Neural progenitor cell (in vitro differentiated cells): ENCODE results near the gene RNF31.

Source experiments
- EZH2 ChIP-seq: fragments of 200-600 bp; sonication (generic); IDR thresholded peaks from 2 replicates; pipeline ENCODE4 v1.6.1; 2017; ENCODE audit warnings: antibody characterized with exemption, mild to moderate bottlenecking, moderate library complexity
- TF ChIP-seq, protein P1 (sequence below): fragments of 200-600 bp; sonication (generic); IDR thresholded peaks from 2 replicates; pipeline ENCODE4 v1.5.1; 2017; ENCODE audit warnings: antibody characterized with exemption, mild to moderate bottlenecking

DNA sequence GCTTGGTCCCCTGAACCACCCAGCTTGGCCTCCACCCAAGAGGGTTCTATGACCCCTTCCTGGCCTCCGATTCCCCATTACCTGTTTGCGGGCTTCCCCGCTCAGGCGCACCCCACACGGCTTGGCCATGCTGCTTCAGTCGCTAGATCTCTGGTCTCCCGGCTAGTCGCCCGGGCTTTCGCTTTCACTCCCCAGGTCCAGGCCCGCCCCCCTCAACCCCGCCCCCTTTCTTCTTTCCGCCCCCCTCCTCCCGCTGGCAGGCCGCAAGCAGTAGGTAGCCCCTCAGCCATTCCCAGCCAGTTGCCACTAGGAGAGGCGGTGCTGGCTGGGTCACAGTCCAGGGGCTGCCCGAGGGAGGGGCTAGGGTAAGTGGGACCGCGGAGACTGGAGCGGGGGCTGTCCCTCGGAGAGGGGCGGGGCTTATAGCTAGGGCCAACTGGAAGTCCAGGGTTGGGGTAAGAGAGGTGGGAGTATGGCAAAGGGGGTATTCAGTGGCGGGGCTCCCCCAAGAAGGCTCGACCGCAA lies 783 bp upstream of the RNF31 start, which contains the start of gene PSME2:
- TF ChIP-seq, protein P1, sequence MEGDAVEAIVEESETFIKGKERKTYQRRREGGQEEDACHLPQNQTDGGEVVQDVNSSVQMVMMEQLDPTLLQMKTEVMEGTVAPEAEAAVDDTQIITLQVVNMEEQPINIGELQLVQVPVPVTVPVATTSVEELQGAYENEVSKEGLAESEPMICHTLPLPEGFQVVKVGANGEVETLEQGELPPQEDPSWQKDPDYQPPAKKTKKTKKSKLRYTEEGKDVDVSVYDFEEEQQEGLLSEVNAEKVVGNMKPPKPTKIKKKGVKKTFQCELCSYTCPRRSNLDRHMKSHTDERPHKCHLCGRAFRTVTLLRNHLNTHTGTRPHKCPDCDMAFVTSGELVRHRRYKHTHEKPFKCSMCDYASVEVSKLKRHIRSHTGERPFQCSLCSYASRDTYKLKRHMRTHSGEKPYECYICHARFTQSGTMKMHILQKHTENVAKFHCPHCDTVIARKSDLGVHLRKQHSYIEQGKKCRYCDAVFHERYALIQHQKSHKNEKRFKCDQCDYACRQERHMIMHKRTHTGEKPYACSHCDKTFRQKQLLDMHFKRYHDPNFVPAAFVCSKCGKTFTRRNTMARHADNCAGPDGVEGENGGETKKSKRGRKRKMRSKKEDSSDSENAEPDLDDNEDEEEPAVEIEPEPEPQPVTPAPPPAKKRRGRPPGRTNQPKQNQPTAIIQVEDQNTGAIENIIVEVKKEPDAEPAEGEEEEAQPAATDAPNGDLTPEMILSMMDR = no peak
- TF ChIP-seq EZH2 = no peak
